ENCODE results near the gene FBXW12. TPM values are rescaled to one million over a fixed set of nuclear protein-coding genes. Genes with fewer than 3 reads are reported as not detected.

FBXW12 gene
- total RNA-seq, 1 experiment from 2014 or later: 0.74 TPM

DNA sequence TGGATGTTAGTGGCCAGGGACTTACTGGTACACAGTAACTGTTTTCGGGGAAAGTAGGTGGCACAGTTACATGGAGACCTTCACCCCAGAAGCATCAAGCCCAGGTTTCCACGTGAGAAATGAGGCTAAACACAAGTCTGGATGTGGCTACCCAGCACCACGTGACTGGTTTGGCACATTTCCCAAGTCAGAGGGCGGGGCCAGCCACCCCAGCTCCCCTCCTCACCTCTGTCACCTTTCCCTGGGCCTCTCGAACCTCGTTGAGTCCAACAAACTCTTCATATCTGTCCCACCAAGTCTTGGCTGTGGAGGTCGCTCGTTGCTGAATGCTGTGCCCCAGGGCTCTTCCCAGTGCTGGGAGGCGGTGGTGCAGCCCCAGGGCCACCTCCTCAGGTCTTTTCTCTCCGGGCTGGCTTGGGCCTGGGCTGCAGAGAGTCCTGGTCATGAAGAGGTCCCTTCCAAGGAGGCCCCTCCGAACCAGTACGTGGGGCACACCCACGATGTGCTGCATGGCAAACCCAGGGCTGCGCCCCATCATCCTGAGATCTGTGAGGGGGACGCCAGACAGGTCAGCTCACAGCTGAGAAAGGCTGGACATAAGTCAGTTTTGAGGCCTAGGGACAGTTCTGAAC lies 62.7 kb downstream of the FBXW12 start:
- H3K27ac Mint-ChIP-seq: peak overlapping the region in 1 of 3 experiments; percentile 49; a peak in 1 of 7 replicates
- Histone ChIP-seq H3K14ac (ENCODE audit: insufficient read depth, low read length) (no peak overlapping the region), H3K23ac (ENCODE audit: insufficient read length, low read depth, low read length) (no peak overlapping the region), H3K79me2 (ENCODE audit: insufficient read depth, low read length) (no peaks in the 10 kb centered on the region), H3K9me3 (ENCODE audit: control insufficient read depth, low read depth, low read length) (no peaks in the 10 kb centered on the region), H2BK20ac (ENCODE audit: low read depth, low read length, poor library complexity, severe bottlenecking) (no peak overlapping the region), H3K18ac (ENCODE audit: insufficient read length, low read depth, low read length) (no peak overlapping the region), H3K79me1 (ENCODE audit: insufficient read depth, low read depth, low read length, poor library complexity, severe bottlenecking) (no peaks in the 10 kb centered on the region), H3K4ac (ENCODE audit: low read depth, low read length) (no peak overlapping the region), H4K8ac (replicated peaks; ENCODE audit: insufficient read length, low read depth, low read length) (no peak overlapping the region), H3K9ac (ENCODE audit: extremely low read depth, insufficient read length, low read length) (no peak overlapping the region), H2BK15ac (ENCODE audit: low read depth, low read length) (no peak overlapping the region), H3K4me2 (ENCODE audit: insufficient read depth, insufficient read length, low read length) (no peak overlapping the region), H2BK12ac (ENCODE audit: insufficient read length, low read depth, low read length) (no peak overlapping the region), H4K5ac (ENCODE audit: insufficient read length, low read depth, low read length) (no peak overlapping the region), H4K91ac (ENCODE audit: insufficient read length, low read depth, low read length) (no peak overlapping the region), H3K4me1 (ENCODE audit: insufficient read depth, low read length) (peaks cover 7% of the 10 kb centered on the region; the same call in 1 of the 2 replicates), H3T11ph (ENCODE audit: low read length) (no peak overlapping the region), H3K23me2 (ENCODE audit: insufficient read length, low read depth, low read length, poor library complexity, severe bottlenecking) (peaks cover 4% of the 10 kb centered on the region), H2BK120ac (ENCODE audit: low read depth, low read length, poor library complexity, severe bottlenecking) (no peak overlapping the region), H2AFZ (ENCODE audit: low read length) (no peak overlapping the region), H4K20me1 (ENCODE audit: control insufficient read depth, insufficient read depth, insufficient read length) (no peaks in the 10 kb centered on the region), H3K27me3 (ENCODE audit: insufficient read depth, low read length) (no peaks in the 10 kb centered on the region), H3K27ac (ENCODE audit: insufficient read length, low read depth, low read length) (no peak overlapping the region), H2AK5ac (ENCODE audit: insufficient read length, low read length) (no peak overlapping the region), H3K56ac (ENCODE audit: insufficient read length, low read depth, low read length) (no peak overlapping the region), H2BK5ac (ENCODE audit: insufficient read length, low read length) (no peak overlapping the region)
- DNase-seq: peak; percentile 20
- H3K36me3 Mint-ChIP-seq (ENCODE audit: insufficient read depth in 1 of 3, low read depth in 3 of 3): peaks cover 21 to 40% (median 38%) of the 10 kb centered on the region in 3 experiments; a peak in 6 of 7 replicates
- H3K27me3 Mint-ChIP-seq (ENCODE audit: low read depth): no peaks in the 10 kb centered on the region
- H3K9me3 Mint-ChIP-seq: no peaks in the 10 kb centered on the region
- WGBS (ENCODE audit: extremely low coverage, insufficient read length, low lambda C conversion rate): no CpG with 5 or more reads among the region's 15 CpGs
- TF ChIP-seq, protein P1, sequence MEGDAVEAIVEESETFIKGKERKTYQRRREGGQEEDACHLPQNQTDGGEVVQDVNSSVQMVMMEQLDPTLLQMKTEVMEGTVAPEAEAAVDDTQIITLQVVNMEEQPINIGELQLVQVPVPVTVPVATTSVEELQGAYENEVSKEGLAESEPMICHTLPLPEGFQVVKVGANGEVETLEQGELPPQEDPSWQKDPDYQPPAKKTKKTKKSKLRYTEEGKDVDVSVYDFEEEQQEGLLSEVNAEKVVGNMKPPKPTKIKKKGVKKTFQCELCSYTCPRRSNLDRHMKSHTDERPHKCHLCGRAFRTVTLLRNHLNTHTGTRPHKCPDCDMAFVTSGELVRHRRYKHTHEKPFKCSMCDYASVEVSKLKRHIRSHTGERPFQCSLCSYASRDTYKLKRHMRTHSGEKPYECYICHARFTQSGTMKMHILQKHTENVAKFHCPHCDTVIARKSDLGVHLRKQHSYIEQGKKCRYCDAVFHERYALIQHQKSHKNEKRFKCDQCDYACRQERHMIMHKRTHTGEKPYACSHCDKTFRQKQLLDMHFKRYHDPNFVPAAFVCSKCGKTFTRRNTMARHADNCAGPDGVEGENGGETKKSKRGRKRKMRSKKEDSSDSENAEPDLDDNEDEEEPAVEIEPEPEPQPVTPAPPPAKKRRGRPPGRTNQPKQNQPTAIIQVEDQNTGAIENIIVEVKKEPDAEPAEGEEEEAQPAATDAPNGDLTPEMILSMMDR (conservative IDR thresholded peaks at IDR 0.05): no peak
- peaks cover 33 to 34% of the 10 kb centered on the region in 2 experiments for H3K4me1 Mint-ChIP-seq
- H3K4me3 Mint-ChIP-seq: no peak overlapping the region
